Stimulated activated CD8-positive, alpha-beta memory T cell treated with anti-CD3 and anti-CD28 coated beads, Interleukin-4, amount 100 ng/mL, for 24 hours (primary cell): ENCODE measurements around the gene COL25A1.
"Not testable (repeated sequence)": the region's sequence is repeated elsewhere in the genome, so short reads cannot be mapped to it uniquely, and the experiment has no call there.

Source experiments
- DNase-seq: peaks from one replicate; pipeline ENCODE4 v3.0.0-alpha.2; 2020; ENCODE audit warnings: low read depth

The COL25A1 gene

DNA sequence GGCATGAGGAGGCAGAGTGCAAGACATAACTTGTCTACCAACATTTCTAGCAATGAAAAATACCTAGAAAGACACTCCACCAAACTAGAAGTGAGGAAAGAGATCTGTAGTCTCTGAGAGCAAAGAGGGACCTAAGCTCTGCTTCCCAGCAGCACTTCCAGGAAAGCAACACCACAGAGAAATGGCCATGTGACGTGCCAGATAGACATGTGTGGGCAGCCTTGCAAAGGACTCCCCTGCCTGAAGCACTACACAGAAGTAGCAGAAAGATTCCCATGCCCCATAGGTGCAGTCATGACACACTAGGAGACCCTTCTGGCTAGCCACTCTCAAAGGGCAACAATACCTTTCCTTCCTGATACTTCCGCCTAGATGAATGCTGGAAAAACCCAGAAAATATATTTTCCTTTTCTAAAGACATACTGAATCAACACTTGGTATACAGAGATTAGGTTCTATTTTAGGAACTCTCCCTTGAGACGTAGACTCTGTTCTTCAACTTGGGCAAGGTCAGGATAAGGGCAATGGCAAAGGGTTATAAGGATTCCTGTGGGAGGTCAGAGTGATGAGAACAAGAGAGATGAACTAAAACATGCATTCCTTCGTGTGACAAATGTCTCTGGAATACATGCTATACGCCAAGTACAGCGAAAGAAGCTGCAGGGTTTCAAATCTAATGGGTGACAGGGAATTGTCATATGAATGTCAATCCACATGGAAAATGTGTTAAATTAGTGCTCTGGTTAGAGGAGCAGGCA lies 352.1 kb downstream of the COL25A1 start:
- DNase-seq: no peak

DNA sequence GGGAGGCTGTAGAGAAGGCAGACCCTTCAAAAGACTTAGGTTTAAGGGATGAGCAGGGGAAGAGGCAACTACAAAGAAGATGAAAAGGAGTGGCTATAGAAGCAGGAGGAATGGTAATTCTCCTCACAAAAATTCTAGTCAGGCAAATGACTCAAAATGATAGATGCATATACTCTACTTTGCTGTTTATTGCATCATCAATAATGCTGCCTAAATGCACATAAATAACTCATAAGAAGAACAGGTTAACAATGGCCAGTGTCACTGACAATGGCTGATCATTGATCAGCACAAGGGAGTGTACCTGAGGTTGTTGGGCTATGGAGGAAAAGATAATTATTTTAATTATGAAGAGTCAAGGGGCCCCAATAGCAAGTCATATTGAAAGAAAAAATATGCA lies 354.9 kb downstream of the COL25A1 start:
- no peak for DNase-seq

DNA sequence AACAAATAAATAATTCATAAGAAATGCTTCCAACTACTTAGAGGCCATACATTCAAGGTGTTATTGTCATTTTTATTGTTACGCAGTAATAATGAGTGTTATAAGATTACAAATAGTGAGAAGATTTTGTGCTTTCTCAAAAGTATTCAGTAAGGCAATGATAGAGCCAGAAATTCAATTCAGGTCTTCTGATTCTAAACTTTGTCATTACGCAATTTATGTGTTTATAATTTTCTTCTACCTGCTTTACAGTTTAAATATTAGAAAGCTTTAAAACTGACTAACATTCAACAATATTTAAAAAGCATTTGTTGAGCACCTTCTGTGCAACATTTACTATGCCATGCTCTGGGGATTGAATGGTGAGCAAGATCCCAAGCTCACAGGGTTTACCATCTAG lies 356.2 kb downstream of the COL25A1 start:
- no peak for DNase-seq

DNA sequence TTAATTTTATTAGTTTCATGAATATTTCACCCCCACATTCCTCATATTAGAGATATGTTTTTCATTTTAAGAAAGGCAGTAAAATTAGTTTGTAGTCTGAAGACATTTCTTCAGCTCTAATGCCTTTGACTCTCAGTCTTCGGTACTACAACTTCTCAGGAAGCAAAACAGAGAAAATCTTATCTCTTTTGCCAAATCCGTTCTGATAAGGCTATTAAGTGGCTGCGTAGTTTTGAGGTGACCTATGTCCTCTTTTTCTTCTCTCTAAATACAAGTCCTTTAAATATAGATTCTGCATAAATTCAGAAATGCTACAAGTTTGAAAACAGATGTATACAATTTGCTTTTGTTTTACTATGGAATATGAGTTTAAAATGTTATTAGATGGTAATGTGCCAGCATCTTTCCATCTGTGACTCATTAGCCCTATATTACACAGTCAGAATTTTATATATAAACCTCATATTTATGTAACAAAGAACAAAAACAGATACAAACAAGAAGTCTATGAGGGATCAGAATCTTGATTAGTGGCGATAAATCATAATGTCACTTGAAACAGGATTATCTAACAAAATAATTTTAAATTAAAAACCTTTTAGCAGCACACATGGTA lies 358.4 kb downstream of the COL25A1 start:
- no peak for DNase-seq

DNA sequence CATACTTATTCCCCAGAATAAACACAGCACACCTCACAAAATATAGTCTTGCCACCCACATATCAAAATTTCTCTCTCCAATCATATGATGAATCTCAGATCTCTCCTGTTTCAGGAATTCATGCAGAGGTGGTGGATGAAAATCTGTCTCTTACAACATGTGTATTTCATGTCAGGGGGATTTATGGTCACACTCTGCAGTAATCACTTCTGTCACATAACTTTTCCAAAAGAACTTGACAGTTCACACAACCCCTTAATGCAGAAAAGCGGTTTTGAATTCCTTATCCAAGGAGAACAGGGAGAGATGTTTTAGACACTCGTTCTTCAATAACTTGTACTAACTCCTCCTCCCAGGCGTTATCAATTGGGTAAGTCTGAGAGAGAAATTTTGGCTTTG lies 359.1 kb downstream of the COL25A1 start:
- DNase-seq: no peak

DNA sequence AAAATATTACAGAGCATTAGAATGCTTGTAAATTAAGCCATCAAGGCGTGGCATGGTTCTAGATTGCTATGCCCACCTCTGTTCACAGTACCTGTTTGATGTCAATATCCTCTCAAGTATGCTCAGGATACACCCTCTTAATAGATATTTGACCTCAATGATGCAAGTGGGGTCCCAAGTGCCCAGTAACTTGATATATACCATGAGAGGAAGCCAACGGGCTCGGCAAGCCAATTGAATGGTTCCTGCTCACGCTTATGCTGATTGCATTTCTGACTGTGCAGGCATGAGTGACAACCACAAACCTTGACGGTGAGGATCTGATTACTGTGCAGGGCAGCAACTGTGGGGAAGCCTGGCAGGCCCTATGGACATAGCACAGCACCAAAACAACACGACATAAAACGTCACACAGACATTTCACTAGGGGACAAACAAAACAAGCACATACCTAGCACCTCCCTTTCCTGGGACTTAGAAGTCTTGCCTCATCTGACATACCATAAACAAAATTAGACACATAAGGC lies 360.5 kb downstream of the COL25A1 start:
- DNase-seq: no peak

DNA sequence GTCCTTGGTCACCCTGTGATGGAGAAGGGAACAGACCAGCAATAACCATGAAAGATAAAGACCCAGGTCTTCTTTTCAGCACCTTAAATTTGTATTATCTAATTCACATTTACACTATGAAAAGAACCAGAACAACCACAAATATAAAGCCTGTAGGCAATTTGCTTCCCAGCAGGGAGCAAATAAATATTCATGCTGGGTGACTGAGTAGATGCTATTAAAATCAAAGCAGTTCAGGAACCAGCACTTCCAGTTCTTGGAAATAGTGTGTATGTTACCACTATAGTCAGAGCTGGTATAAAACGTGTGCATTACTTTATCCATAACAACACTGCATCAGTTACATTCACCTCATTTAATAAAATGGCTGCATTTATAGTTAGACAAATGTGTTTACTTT lies 361.8 kb downstream of the COL25A1 start:
- no peak for DNase-seq

DNA sequence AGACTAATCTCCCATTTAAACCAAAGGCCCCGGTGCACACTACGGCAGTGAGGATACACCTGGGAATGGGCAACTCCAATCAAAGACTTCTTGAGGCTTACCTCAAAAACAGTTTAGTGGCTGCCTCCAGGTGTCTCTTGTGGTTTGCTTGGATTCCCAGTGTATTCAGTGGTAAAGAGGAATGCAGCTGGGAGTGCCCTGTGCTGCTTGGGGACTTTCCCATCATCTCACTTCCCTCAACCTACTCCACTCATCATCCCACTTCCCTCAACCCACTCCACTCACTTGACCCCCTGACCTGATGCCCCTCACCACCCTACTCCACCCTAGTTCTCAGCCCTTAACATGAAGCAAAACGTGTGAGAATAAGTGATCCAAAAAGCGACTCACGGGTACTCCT lies 362.3 kb downstream of the COL25A1 start:
- no peak for DNase-seq

DNA sequence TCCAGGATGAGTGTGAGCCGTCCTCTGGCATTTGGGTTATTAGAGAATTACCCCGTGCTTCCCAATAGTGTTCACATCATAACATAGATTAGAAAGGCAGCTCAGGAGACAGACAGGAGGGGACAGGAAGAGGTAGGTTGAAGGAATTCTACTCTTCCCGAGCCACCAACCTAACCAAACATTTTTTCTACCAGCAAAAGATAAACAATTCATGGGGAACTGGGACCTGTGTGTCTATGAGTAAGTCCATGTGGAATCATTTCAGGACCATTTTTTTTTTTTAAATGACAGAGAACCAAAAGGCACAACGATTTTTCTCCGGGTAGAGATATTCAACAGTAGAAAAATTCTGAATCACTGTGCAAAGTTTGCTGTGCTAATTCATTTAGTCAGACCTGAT lies 365.4 kb downstream of the COL25A1 start:
- DNase-seq: no peak

DNA sequence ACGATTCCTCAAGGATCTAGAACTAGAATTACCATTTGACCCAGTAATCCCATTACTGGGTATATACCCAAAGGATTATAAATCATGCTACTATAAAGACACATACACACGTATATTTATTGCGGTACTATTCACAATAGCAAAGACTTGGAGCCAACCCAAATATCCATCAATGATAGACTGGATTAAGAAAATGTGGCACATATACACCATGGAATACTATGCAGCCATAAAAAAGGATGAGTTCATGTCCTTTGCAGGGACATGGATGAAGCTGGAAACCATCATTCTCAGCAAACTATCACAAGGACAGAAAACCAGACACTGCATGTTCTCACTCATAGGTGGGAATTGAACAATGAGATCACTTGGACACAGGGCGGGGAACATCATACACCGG lies 368.5 kb downstream of the COL25A1 start:
- not testable (repeated sequence) for DNase-seq

DNA sequence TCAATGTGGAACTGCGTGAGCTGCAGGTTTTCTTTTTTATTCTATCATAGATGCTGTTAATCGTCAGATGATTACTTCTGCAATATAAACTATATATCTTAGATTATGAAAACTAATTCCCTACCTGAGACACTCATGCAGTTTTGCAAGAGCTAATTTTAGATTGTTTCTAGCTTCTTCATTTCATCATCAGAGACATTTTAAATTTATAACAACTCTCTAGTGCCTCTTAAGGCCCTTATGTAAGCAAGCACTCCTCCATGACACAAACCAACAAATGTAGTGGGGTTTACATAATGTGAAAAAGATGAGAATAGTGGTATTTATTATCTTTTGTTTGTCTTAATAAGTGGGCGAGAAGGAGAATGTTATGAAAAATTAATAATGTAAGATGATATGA lies 369.4 kb downstream of the COL25A1 start:
- no peak for DNase-seq

DNA sequence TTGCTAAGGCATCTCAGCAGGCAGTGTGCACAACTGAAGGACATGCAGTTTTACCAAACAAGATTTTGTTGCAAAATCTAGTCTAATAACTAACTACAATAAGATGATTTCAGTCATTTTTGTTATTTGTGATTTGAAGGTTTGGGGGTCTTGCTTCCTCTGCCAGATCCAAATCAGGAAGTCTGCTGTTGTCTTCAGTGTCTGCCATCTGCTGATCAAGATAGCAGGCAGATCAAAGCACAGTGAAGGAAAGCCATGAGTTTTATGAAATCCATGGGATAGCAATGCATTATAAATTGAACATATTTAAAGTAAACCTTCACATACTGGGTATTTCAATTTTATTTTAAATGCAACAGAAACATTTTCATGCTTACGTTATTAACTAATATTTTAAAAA lies 370.5 kb downstream of the COL25A1 start:
- DNase-seq: no peak

DNA sequence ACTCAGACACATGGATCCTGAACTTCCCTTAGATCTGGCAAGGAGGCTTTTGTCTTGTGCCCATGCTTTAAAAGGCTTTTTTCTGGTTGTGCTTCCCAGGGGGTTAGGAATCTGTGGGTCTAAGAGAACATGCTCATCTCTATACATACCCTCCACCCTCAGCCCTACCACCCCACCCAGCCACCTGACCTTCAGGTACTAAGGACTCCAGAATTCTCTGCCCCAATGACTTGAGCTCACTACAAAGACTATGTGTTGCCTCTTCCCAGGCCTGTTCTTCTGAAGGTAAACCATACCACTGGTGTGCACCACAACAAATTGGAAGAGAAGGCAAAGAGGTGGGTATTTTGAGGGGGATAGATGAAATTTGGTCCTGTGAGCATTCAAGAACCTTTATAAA lies 372.3 kb downstream of the COL25A1 start:
- no peak for DNase-seq

DNA sequence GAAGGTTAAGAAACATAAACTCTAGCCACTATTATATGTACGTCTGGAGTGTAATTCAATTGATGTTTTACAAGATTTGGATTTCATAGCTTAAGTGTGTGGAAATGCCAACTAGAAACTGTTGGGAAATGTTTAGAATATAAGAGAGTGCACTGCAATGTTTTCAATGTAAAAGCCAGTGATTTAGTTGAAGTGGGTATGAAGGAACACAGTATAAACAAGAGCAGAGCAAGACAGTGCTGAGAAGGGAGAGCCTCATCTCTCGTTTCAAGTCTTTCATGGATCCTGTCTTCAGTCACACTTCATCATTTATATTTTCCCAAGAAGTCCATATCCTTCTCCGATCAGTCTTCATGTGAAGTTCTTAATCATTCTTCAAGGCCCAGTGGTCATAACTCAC lies 375.7 kb downstream of the COL25A1 start:
- DNase-seq: no peak

DNA sequence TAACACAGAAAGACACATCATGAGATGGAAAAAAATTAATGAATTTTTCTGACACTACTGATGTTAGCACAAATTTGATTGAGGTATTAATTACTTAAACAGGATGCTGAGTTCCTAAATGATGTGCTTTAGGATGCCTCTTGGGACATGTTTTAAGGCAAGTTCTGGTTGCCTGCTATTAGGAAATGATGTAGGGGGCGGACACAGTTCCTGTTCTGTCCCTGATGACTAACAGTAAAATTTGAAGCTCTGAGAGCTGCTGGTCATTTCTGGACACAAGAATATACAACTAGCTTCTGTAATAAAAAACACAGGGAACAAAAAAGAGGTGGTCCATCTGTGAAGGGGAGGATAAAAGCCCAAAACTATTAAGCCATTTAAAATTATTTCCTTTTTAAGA lies 376.4 kb downstream of the COL25A1 start:
- DNase-seq: no peak

DNA sequence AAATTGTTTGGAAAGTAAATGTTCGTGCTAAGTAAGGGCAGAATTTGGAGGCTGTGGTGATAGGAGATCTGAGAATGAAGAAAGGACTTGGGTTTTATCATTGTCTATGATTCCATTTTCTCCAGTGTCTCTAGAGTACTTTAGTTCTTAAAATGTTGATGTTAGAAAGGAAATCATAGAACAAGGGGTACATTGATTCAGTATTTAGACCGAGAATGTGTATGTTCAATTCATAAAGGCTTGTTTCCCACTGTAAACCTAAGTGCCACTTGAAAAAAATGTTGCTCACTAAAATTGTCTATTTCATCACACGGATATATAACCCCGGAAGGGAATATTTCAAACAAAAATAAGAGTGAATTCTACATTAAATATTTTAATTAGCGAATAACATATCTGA lies 380.3 kb downstream of the COL25A1 start:
- no peak for DNase-seq

DNA sequence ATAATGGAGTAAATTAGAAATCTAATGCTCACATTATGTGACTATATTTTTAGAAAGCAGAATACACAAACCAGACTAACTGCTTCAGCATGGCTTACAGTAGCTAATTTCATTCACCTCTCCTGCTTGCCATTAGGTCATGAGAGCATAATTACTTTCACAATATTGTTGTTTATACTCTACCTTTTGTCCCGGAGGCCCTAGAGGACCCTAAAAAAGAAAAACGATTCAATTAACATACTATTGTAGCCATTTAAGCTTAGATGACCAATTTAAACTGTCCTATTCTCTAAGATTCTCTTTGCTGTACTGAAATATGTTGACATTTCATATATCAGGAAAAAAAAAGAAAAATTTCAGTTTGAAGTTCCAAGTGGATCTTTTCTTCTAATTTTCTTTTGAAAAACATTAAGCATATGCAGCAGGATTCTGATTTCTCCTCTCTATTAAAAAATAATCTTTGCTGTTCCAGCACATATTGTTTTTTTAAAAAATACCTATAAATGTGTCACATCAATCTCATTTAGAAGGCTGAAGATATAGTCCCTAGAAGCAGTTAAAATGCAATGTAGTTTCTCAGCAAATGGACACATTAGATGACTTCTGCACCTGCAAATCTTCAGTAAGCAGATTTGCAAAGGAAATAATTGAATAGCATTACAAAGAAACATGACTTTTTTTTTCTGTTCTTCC lies 381.9 kb downstream of the COL25A1 start:
- DNase-seq: no peak

DNA sequence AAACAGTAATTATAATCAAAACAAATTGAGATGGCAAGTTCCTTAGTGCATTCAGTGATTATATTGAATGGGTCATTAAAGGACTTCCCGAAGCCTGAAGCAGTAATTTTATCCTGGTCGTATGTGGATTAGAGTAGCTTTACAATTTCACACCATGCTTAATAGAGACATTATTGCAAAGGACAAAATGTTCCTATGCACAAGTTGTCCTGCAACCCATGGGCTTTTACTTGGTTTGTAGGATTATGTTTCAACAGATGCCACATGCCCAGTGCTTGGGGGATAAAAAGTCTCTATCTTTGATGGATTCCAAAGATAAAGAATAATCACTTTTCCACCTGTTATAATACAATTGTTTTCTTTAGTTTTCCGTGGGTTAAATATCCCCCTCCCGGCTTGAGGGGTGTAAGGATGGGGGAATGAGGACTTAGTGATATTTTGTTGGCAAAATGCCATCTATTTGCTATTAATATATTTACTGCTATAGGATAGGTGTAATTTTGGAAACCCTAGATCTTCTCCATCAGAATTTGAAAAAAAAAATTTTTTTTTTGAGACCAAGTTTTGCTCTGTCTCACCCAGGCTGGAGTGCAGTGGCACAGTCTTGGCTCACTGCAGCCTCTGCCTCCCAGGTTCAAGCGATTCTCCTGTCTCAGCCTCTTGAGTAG lies 383.1 kb downstream of the COL25A1 start:
- DNase-seq: no peak

DNA sequence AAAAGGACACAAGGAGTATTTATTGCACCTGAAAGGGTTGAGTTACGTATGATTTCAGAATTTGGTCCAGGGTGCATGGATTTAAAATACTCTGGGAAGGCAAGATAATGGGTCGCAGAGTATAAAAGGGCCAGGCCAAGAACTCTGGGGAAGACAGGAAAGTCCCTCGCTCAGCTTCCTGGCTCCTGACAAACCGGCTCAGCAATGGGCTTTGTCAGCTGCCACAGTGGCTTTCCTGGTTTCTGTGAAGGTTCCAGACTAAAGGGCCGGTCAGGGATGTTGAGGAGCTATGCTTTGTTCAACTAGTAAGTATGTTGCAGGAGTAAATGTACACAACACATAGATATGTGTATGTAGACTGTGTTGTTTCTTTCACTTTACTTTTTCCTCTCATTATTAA lies 385.2 kb downstream of the COL25A1 start:
- no peak for DNase-seq

DNA sequence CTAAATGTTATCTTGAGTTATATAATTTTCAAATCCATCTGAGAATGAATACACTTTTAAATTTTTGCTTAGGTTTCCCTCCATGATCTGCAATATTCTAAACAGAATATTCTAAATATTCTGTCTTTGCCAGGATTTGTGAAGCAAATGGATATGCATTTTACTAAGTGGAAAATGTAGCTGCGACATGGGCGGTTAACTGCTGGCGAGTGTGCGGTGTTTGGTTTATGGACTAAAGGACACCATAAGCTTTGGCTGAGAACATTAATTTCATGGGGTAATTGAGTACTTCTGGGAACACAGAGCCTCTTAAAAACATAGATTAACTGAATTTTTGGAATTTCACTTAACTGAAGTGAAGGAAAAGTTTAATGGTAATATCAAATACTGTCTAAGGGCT lies 385.8 kb downstream of the COL25A1 start:
- DNase-seq: no peak

DNA sequence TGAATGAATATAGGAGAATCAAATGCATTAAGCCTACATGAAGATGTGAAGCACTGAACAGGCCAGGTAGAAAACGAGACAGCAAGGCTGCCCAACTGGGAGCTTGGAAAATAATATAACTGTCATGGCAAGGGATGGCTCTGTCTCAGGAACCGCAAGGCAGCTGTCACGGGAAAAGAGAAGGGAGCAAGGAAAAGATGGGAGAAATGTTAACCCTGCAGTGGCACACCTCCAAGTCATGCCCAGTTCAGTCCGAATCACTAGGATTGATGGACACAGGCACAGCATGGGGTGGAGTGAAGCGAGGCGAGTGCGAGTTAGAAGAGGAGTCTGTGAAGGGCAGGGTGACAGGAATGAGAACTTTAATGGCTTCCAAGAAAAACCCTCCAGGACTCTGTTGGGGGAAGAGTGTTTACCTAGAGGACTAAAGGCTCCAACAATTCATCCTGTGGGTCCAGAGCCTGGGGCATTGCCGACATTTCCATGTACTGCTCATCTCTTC lies 395.5 kb downstream of the COL25A1 start:
- DNase-seq: no peak

DNA sequence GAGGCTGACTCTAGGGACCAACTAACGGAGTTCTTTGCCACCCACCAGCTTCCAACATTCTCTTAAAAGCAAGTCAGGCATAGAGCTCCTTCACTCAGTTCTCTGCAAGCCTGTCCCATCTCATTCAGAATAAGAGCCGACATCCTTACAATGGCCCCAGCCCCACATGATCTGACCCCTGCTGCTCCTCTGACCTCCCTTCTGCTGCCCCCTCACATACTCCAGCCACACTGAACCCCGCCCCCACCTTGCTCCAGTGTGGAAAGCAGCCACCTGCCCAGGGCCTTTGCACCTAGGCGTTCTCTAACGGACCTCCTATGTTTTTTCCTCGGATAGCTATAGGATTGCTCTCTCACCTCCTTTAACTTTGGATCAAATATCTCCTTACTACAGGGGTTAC lies 396.5 kb downstream of the COL25A1 start:
- no peak for DNase-seq
